ENCODE data around the gene EPC1. TPM values are rescaled to one million over a fixed set of nuclear protein-coding genes. Genes with fewer than 3 reads are reported as not detected.
"Not testable (repeated sequence)": the region's sequence is repeated elsewhere in the genome, so short reads cannot be mapped to it uniquely, and the experiment has no call there.

Gene EPC1
- total RNA-seq, 2 experiments from 2014 or later: 27.1 to 27.3 TPM

DNA sequence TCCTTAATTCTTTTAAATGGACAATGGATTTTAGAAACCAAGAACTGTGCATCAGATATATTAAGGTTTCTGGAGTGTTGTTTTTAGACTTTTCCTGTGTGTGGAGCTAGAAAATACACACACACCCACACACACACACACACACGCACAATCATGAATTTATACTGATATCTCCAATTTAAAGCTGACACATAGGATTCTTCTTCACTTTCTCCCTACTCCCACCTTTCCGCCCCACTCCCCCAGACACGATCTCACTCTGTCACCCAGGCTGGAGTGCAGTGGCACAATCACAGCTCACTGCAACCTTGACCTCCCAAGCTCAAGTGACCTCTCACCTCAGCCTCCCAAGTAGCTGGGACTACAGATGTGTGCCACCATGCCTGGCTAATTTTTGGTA is 100.3 kb downstream of the EPC1 start:
- POLR2A ChIA-PET: interaction anchor here (1.0 to 1.4 kb wide), 2 partner anchors 9 to 87 kb away, joined by 3 to 7 read pairs; no protein-coding TSS in a partner anchor

DNA sequence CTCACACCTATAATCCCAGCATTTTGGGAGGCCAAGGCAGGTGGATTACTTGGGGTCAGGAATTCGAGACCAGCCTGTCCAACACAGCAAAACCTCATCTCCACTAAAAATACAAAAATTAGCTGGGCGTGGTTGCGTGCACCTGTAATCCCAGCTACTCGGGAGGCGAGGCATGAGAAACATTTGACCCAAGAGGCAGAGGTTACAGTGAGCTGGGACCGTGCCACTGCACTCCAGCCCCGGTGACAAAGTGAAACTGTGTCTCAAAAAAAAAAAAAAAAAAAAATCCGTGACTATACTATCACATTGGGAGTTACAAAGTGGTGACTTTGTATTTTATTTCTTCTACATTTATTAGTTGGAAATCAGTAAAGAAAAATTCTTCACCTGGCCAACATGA is 101.2 kb downstream of the EPC1 start:
- CTCF ChIA-PET: interaction anchor here (0.6 to 7.8 kb wide), 4 partner anchors 10 to 710 kb away, joined by 3 to 39 read pairs (median 3); no protein-coding TSS in a partner anchor
- Mint-ChIP-seq H3K27me3 (peaks cover 2% of the 10 kb centered on the region), H3K4me3 (no peak overlapping the region), H3K9me3 (no peaks in the 10 kb centered on the region), H3K36me3 (peaks cover 2% of the 10 kb centered on the region), H3K27ac (no peak overlapping the region), H3K4me1 (ENCODE audit: low read depth) (peaks cover 44% of the 10 kb centered on the region)
- DNase-seq: peak; percentile 33
- intact Hi-C loops (cut with micrococcal nuclease): loop anchor here (2.0 to 10.0 kb wide), 4 partner anchors 87 to 889 kb away; partner anchors contain the start of gene ITGB1
- POLR2A ChIA-PET: interaction anchor here (1.0 to 2.0 kb wide), 3 partner anchors 9 to 88 kb away, joined by 3 to 8 read pairs (median 7); no protein-coding TSS in a partner anchor

More for the DNA sequence above, 100.3 kb downstream of the EPC1 start:
- no peak overlapping the region for H3K27ac Mint-ChIP-seq
- CTCF ChIA-PET: interaction anchor here (7.8 kb wide), 1 partner anchor 9 kb away, joined by 39 read pairs; no protein-coding TSS in a partner anchor
- H3K27me3 Mint-ChIP-seq: peaks cover 2% of the 10 kb centered on the region
- no peak overlapping the region for H3K4me3 Mint-ChIP-seq
- intact Hi-C loops (cut with micrococcal nuclease): loop anchor here (10.0 kb wide), 2 partner anchors 708 to 888 kb away; partner anchors contain the start of gene ITGB1
- no peaks in the 10 kb centered on the region for H3K9me3 Mint-ChIP-seq
- peaks cover 2% of the 10 kb centered on the region for H3K36me3 Mint-ChIP-seq
- no peak for DNase-seq
- H3K4me1 Mint-ChIP-seq (ENCODE audit: low read depth): peaks cover 52% of the 10 kb centered on the region

DNA sequence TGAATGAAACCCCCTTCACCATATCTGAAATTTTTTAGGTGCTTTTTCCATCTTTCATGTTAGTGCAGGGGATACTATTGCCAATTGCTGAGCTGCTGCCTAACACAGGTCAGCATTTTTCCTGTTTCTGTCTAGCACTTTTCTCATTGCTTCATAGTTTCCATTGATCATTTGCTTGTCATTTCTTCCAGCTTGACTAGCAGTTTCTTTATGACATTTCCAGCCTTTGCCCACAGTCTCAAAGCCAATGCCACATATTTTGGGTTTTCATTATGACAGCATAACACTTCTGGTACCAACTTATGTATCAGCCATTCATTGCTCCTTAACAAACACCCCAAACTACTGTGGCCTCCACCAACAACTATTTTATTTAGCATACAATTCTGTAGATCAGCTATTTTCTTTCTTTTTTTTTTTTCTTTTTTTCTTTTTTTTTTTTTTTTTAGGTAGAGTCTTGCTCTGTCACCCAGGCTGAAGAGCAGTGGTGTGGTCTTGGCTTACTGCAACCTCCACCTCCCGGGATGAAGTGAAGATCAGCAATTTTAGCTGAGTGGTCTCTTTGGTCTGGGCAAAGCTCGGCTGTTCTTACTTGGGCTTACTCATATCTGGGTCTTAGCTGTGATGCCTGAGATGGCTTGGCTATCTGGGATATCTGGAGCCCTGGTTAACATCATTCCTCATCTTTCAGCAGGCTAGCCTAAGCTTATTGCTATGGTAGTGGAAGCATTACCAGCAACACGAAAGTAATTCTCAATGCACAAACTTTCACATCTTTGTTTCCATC is 102.3 kb downstream of the EPC1 start:
- H3K4me1 Mint-ChIP-seq (ENCODE audit: low read depth): peaks cover 35% of the 10 kb centered on the region
- intact Hi-C loops (cut with micrococcal nuclease): loop anchor here (1.0 to 10.0 kb wide), 8 partner anchors 74 to 890 kb away; partner anchors contain the start of gene ITGB1
- no peaks in the 10 kb centered on the region for H3K9me3 Mint-ChIP-seq
- peaks cover 2% of the 10 kb centered on the region for H3K27me3 Mint-ChIP-seq
- ChIA-PET CTCF (interaction anchor here (0.7 to 7.8 kb wide), 8 partner anchors 11 to 132 kb away, joined by 3 to 39 read pairs (median 4); no protein-coding TSS in a partner anchor), POLR2A (interaction anchor here (0.7 to 2.0 kb wide), 10 partner anchors 9 to 882 kb away, joined by 3 to 8 read pairs (median 6); no protein-coding TSS in a partner anchor)
- H3K4me3 Mint-ChIP-seq: peak overlapping the region; percentile 36
- peak; percentile 47 for DNase-seq
- H3K36me3 Mint-ChIP-seq: peaks cover 2% of the 10 kb centered on the region
- peak overlapping the region; percentile 90 for H3K27ac Mint-ChIP-seq

DNA sequence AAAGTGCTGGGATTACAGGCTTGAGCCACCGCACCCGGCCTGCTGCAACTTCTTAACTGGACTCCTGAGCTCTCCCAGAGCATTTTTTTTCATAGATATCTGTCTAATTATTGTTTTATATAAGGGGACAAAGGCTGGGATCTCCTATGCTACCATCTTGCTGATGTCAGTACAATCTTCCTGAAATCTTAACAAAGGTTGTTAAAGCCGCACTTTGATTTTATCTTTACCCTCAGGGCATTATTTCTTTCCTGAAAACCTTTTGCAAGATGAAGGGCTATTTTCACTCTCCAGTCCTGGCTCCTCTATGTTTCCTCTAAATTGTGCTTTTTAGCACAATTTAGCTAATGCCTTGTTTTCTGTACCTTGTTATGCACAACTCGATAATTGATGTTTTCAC is 102.9 kb downstream of the EPC1 start:
- POLR2A ChIA-PET: interaction anchor here (1.0 to 2.0 kb wide), 9 partner anchors 9 to 882 kb away, joined by 3 to 8 read pairs (median 6); no protein-coding TSS in a partner anchor
- Mint-ChIP-seq H3K36me3 (peaks cover 2% of the 10 kb centered on the region), H3K27me3 (peaks cover 2% of the 10 kb centered on the region), H3K27ac (peak overlapping the region; percentile 90), H3K4me3 (no peak overlapping the region), H3K4me1 (ENCODE audit: low read depth) (peaks cover 32% of the 10 kb centered on the region), H3K9me3 (no peaks in the 10 kb centered on the region)
- CTCF ChIA-PET: interaction anchor here (0.7 to 7.8 kb wide), 7 partner anchors 12 to 132 kb away, joined by 3 to 39 read pairs (median 4); no protein-coding TSS in a partner anchor
- DNase-seq: no peak
- intact Hi-C loops (cut with micrococcal nuclease): loop anchor here (1.0 to 10.0 kb wide), 8 partner anchors 74 to 891 kb away; partner anchors contain the start of gene ITGB1

DNA sequence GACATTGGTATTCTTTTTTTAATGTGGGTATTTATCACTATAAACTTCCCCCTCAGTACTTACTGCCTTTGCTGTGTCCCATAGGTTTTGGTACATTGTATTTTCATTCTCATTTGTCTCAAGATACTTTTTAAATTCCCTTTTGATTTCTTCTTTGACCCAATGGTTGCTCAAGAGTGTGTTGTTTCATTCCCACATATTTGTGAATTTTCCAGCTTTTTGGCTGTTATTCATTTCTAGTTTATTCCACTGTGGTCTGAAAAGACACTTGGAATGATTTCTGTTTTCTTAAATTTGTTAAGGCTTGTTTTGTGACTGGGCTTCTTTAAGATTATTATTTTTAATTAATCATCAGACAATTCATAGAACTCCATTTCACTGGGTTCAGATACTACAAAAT is 105.0 kb downstream of the EPC1 start:
- ChIA-PET CTCF (interaction anchor here (0.6 to 7.8 kb wide), 3 partner anchors 9 to 767 kb away, joined by 3 to 39 read pairs (median 4); no protein-coding TSS in a partner anchor), POLR2A (interaction anchor here (0.6 to 1.1 kb wide), 2 partner anchors 9 to 16 kb away, joined by 3 read pairs; no protein-coding TSS in a partner anchor)
- H3K27me3 Mint-ChIP-seq: peaks cover 2% of the 10 kb centered on the region
- H3K9me3 Mint-ChIP-seq: no peaks in the 10 kb centered on the region
- no peak for DNase-seq
- H3K4me3 Mint-ChIP-seq: no peak overlapping the region
- no peaks in the 10 kb centered on the region for H3K36me3 Mint-ChIP-seq
- intact Hi-C loops (cut with micrococcal nuclease): loop anchor here (5.0 to 10.0 kb wide), 3 partner anchors 320 to 893 kb away; partner anchors contain the start of gene ITGB1
- no peak overlapping the region for H3K27ac Mint-ChIP-seq
- H3K4me1 Mint-ChIP-seq (ENCODE audit: low read depth): peaks cover 28% of the 10 kb centered on the region

DNA sequence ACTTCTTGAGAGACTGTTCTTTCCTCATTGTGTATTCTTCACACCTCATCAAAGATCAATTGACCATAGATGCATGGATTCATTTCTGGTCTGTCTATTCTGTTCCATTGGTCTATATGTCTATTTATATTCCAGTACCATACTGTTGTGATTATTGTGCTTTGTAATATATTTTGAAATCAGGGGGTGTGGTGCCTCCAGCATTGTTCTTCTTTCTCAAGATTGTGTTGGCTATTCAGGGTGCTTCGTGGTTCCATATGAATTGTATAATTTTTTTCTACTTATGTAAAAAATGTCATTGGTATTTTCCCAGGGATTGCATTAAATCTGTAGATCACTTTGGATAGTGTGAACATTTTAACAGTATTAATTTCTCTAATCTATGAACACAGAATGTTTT is 106.5 kb downstream of the EPC1 start:
- Mint-ChIP-seq H3K9me3 (no peaks in the 10 kb centered on the region), H3K4me3 (no peak overlapping the region), H3K36me3 (no peaks in the 10 kb centered on the region), H3K4me1 (ENCODE audit: low read depth) (peaks cover 21% of the 10 kb centered on the region), H3K27ac (no peak overlapping the region), H3K27me3 (peaks cover 2% of the 10 kb centered on the region)
- intact Hi-C loops (cut with micrococcal nuclease): loop anchor here (5.0 to 10.0 kb wide), 3 partner anchors 318 to 894 kb away; partner anchors contain the start of gene ITGB1
- POLR2A ChIA-PET: no interaction called here
- no peak for DNase-seq
- CTCF ChIA-PET: interaction anchor here (7.8 kb wide), 1 partner anchor 15 kb away, joined by 39 read pairs; no protein-coding TSS in a partner anchor

DNA sequence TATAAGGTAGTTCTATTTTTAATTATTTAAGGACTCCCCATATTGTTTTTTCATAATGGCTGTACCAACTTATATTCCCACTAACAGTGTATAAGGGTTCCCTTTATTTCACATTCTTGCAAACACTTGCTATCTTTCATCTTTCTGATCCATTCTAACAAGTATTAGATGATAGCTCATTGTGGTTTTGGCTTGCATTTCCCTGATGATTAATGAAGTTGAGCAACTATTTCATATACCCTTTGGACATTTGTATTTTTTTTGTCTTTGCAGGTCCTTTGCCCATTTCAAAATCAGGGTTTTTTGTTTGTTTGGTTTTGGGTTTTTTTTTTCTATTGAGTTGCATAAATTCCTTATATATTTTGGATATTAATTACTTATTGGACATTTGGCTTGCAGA is 107.2 kb downstream of the EPC1 start:
- Mint-ChIP-seq H3K4me1 (ENCODE audit: low read depth) (peaks cover 14% of the 10 kb centered on the region), H3K4me3 (no peak overlapping the region), H3K27me3 (peaks cover 2% of the 10 kb centered on the region), H3K36me3 (no peaks in the 10 kb centered on the region), H3K9me3 (no peaks in the 10 kb centered on the region), H3K27ac (no peak overlapping the region)
- CTCF ChIA-PET: no interaction called here
- POLR2A ChIA-PET: no interaction called here
- no peak for DNase-seq
- intact Hi-C loops (cut with micrococcal nuclease): loop anchor here (5.0 to 10.0 kb wide), 3 partner anchors 317 to 895 kb away; partner anchors contain the start of gene ITGB1

DNA sequence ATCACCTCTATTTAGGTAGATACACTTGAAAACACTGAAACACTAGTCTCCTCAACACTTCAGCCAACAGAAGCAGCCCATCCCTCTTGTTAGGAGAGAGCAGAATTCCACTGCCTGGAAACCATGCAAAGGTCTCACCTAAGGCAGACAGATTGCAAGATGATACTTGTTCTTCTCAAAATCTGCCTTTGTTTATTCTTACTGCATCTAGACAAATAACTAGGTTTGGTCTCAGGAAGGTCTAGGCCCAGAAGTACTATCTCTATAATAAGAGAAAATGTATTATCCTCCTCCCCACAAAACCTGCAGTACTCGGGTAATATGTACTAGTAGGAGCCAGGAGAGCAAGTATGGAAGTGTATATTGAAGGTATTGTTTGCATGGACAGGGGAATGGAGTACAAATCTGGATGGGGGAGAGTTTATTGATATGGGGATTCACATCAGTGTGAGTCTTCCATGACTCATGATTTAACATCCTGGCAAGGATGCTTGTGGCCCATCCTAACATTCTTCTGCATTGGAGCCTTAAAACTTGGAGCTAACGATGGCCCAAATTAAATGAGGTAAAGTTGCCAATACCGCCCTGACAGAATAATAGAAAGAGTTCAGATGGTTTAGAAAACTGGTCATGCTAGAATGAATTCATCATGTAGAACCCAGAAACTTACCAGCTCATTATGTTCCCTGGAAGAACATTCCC is 109.2 kb downstream of the EPC1 start:
- no peak for DNase-seq
- H3K27me3 Mint-ChIP-seq: no peaks in the 10 kb centered on the region
- no peak overlapping the region for H3K27ac Mint-ChIP-seq
- intact Hi-C loops (cut with micrococcal nuclease): no loop called here
- no peaks in the 10 kb centered on the region for H3K36me3 Mint-ChIP-seq
- POLR2A ChIA-PET: no interaction called here
- H3K4me1 Mint-ChIP-seq (ENCODE audit: low read depth): no peaks in the 10 kb centered on the region
- H3K9me3 Mint-ChIP-seq: peaks cover 7% of the 10 kb centered on the region
- no peak overlapping the region for H3K4me3 Mint-ChIP-seq
- CTCF ChIA-PET: interaction anchor here (0.8 kb wide), 1 partner anchor 16 kb away, joined by 3 read pairs; no protein-coding TSS in a partner anchor

DNA sequence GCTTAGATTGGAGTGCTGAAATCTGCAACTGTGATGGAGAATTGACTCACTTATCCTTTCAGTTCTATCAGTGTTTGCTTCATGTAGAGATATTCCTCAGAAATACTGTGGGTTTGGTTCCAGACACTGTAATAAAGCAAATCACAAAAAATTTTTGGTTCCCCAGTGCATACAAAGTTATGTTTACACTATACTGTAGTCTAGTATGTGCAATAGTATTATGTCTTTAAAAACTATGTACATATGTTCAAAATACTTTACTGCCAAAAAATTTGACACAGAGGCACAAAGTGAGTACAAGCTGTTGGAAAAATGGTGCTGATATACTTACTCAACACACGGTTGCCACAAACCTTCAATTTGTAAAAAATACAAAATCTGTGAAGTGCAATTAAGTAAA is 112.5 kb downstream of the EPC1 start:
- H3K36me3 Mint-ChIP-seq: no peaks in the 10 kb centered on the region
- ChIA-PET POLR2A (no interaction called here), CTCF (no interaction called here)
- no peak for DNase-seq
- H3K4me3 Mint-ChIP-seq: no peak overlapping the region
- no peak overlapping the region for H3K27ac Mint-ChIP-seq
- intact Hi-C loops (cut with micrococcal nuclease): no loop called here
- no peaks in the 10 kb centered on the region for H3K4me1 Mint-ChIP-seq (ENCODE audit: low read depth)
- H3K27me3 Mint-ChIP-seq: no peaks in the 10 kb centered on the region
- peaks cover 7% of the 10 kb centered on the region for H3K9me3 Mint-ChIP-seq

DNA sequence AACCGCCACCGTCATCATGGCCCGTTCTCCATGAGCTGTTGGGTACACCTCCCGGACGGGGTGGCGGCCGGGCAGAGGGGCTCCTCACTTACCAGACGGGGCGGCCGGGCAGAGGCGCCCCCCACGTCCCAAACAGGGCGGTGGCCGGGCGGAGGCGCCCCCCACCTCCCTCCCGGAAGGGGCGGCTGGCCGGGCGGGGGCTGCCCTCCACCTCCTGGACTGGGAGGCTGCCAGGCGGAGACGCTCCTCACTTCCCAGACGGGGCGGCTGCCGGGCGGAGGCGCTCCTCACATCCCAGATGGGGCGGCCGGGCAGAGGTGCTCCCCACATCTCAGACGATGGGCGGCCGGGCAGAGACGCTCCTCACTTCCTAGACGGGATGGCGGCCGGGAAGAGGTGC is 113.6 kb downstream of the EPC1 start:
- DNase-seq; H3K4me1 Mint-ChIP-seq (ENCODE audit: low read depth); H3K9me3 Mint-ChIP-seq; H3K36me3 Mint-ChIP-seq; H3K27ac Mint-ChIP-seq; H3K4me3 Mint-ChIP-seq; CTCF ChIA-PET; intact Hi-C loops (cut with micrococcal nuclease); POLR2A ChIA-PET; H3K27me3 Mint-ChIP-seq: not testable (repeated sequence)

DNA sequence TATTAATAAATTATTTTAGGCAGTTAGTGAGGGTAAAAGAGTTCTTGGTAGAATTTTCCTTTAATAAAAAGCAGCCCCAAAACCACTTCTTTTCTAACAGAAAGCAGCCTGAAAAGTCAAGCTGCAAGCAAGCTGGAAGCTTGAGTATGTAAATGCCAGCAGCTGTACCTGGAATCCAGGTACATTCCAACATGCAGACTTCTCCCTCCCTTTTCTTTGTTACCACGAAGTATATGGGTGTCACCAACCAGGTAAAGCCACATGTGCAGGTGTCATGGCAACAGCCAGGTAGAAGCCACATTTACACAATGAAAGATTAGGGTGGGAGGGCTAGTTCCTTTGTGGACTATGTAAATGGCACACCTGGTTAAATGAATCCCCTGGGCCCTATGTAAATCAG is 114.6 kb downstream of the EPC1 start:
- H3K36me3 Mint-ChIP-seq: no peaks in the 10 kb centered on the region
- no peak overlapping the region for H3K4me3 Mint-ChIP-seq
- intact Hi-C loops (cut with micrococcal nuclease): no loop called here
- H3K27me3 Mint-ChIP-seq: no peaks in the 10 kb centered on the region
- no peak overlapping the region for H3K27ac Mint-ChIP-seq
- peaks cover 7% of the 10 kb centered on the region for H3K9me3 Mint-ChIP-seq
- H3K4me1 Mint-ChIP-seq (ENCODE audit: low read depth): no peaks in the 10 kb centered on the region
- CTCF ChIA-PET: no interaction called here
- POLR2A ChIA-PET: no interaction called here
- DNase-seq: no peak

All from activated CD4-positive, alpha-beta memory T cell treated with anti-CD3 and anti-CD28 coated beads for 36 hours (primary cell).